ENCODE measurements around the gene PPP3CA.

PPP3CA gene

GRCh38 chr4:101175896-101176676 is 171.2 kb downstream of the PPP3CA start:
- Histone ChIP-seq H3K36me3 (no peaks in the 10 kb centered on the region), H3K4me3 (no peak overlapping the region), H3K9me3 (no peaks in the 10 kb centered on the region), H3K9ac (no peak overlapping the region), H3K27ac (no peak overlapping the region), H3K27me3 (no peaks in the 10 kb centered on the region), H3K4me2 (no peak overlapping the region), H3K4me1 (no peaks in the 10 kb centered on the region), H4K20me1 (0 out of 2 replicates have a peak, but pooled peaks cover 5% of the 10 kb centered on the region)
- TF ChIP-seq Cebpa-rat (IDR thresholded peaks at IDR 0.05), result no peak

GRCh38 chr4:101174679-101175345 is 172.5 kb downstream of the PPP3CA start:
- no peak for TF ChIP-seq Cebpa-rat (IDR thresholded peaks at IDR 0.05)
- Histone ChIP-seq H3K27me3 (no peaks in the 10 kb centered on the region), H3K4me2 (no peak overlapping the region), H3K9me3 (no peaks in the 10 kb centered on the region), H3K4me3 (no peak overlapping the region), H3K27ac (no peak overlapping the region), H3K36me3 (no peaks in the 10 kb centered on the region), H4K20me1 (0 out of 2 replicates have a peak, but pooled peaks cover 5% of the 10 kb centered on the region), H3K9ac (no peak overlapping the region), H3K4me1 (no peaks in the 10 kb centered on the region)

- Histone ChIP-seq H3K4me3 (no peak overlapping the region), H3K27me3 (no peaks in the 10 kb centered on the region), H3K36me3 (no peaks in the 10 kb centered on the region), H3K4me2 (no peak overlapping the region), H3K9ac (no peak overlapping the region), H3K4me1 (no peaks in the 10 kb centered on the region), H3K9me3 (no peaks in the 10 kb centered on the region), H4K20me1 (0 out of 2 replicates have a peak, but pooled peaks cover 4% of the 10 kb centered on the region), H3K27ac (no peak overlapping the region)
- no peak for TF ChIP-seq Cebpa-rat (IDR thresholded peaks at IDR 0.05)
These were observed 175.0 kb downstream of the PPP3CA start for GRCh38 chr4:101172369-101172768.

- Histone ChIP-seq H3K4me1 (no peaks in the 10 kb centered on the region), H4K20me1 (0 out of 2 replicates have a peak, but pooled peaks cover 4% of the 10 kb centered on the region), H3K4me2 (no peak overlapping the region)
These were observed 175.6 kb downstream of the PPP3CA start for GRCh38 chr4:101171747-101172146.

GRCh38 chr4:101169044-101170014 is 178.0 kb downstream of the PPP3CA start:
- Histone ChIP-seq H3K27ac (no peak overlapping the region), H3K4me3 (no peak overlapping the region), H3K36me3 (no peaks in the 10 kb centered on the region), H3K27me3 (no peaks in the 10 kb centered on the region), H3K9me3 (no peaks in the 10 kb centered on the region), H3K4me1 (no peaks in the 10 kb centered on the region), H3K9ac (no peak overlapping the region), H4K20me1 (0 out of 2 replicates have a peak, but pooled peaks cover 4% of the 10 kb centered on the region), H3K4me2 (no peak overlapping the region)
- TF ChIP-seq Cebpa-rat (IDR thresholded peaks at IDR 0.05), result no peak

More at GRCh38 chr4:101171747-101172146, 175.6 kb downstream of the PPP3CA start:
- Histone ChIP-seq H3K36me3 (no peaks in the 10 kb centered on the region), H3K27me3 (no peaks in the 10 kb centered on the region), H3K27ac (no peak overlapping the region), H3K9ac (no peak overlapping the region), H3K9me3 (no peaks in the 10 kb centered on the region), H3K4me3 (no peak overlapping the region)
- TF ChIP-seq Cebpa-rat (IDR thresholded peaks at IDR 0.05), result no peak

GRCh38 chr4:101163936-101164335 is 183.4 kb downstream of the PPP3CA start:
- H3K27me3 ChIP-seq, result no peaks in the 10 kb centered on the region
- H3K9ac ChIP-seq, result no peak overlapping the region
- H3K27ac ChIP-seq, result no peak overlapping the region
- H3K4me3 ChIP-seq, result no peak overlapping the region
- no peaks in the 10 kb centered on the region for H3K4me1 ChIP-seq
- H3K36me3 ChIP-seq, result no peaks in the 10 kb centered on the region
- no peaks in the 10 kb centered on the region for H3K9me3 ChIP-seq
- no peak for TF ChIP-seq Cebpa-rat (IDR thresholded peaks at IDR 0.05)
- no peak overlapping the region for H3K4me2 ChIP-seq
- 0 out of 2 replicates have a peak, but pooled peaks cover 4% of the 10 kb centered on the region for H4K20me1 ChIP-seq

- no peak overlapping the region for H3K4me2 ChIP-seq
- no peaks in the 10 kb centered on the region for H3K36me3 ChIP-seq
- H3K27me3 ChIP-seq, result no peaks in the 10 kb centered on the region
- TF ChIP-seq Cebpa-rat (IDR thresholded peaks at IDR 0.05), result no peak
- H3K4me1 ChIP-seq, result no peaks in the 10 kb centered on the region
- H3K27ac ChIP-seq, result no peak overlapping the region
- no peak overlapping the region for H3K9ac ChIP-seq
- H3K4me3 ChIP-seq, result no peak overlapping the region
- no peaks in the 10 kb centered on the region for H3K9me3 ChIP-seq
- 0 out of 2 replicates have a peak, but pooled peaks cover 4% of the 10 kb centered on the region for H4K20me1 ChIP-seq
These were observed 184.3 kb downstream of the PPP3CA start for GRCh38 chr4:101162990-101163380.

- H4K20me1 ChIP-seq, result no peaks in the 10 kb centered on the region
- no peak overlapping the region for H3K4me2 ChIP-seq
- H3K27me3 ChIP-seq, result no peaks in the 10 kb centered on the region
- no peaks in the 10 kb centered on the region for H3K9me3 ChIP-seq
- no peak overlapping the region for H3K9ac ChIP-seq
- TF ChIP-seq Cebpa-rat (IDR thresholded peaks at IDR 0.05), result no peak
- H3K27ac ChIP-seq, result no peak overlapping the region
- H3K4me3 ChIP-seq, result no peak overlapping the region
- no peaks in the 10 kb centered on the region for H3K36me3 ChIP-seq
- no peaks in the 10 kb centered on the region for H3K4me1 ChIP-seq
These were observed 186.3 kb downstream of the PPP3CA start for GRCh38 chr4:101160792-101161592.

- H3K4me1 ChIP-seq, result peaks cover 8% of the 10 kb centered on the region
- H3K4me2 ChIP-seq, result no peak overlapping the region
- no peak overlapping the region for H3K9ac ChIP-seq
- H3K36me3 ChIP-seq, result no peaks in the 10 kb centered on the region
- H3K9me3 ChIP-seq, result no peaks in the 10 kb centered on the region
- TF ChIP-seq Cebpa-rat (IDR thresholded peaks at IDR 0.05), result no peak
- H4K20me1 ChIP-seq, result no peaks in the 10 kb centered on the region
- H3K4me3 ChIP-seq, result no peak overlapping the region
- H3K27me3 ChIP-seq, result no peaks in the 10 kb centered on the region
- no peak overlapping the region for H3K27ac ChIP-seq
These were observed 188.8 kb downstream of the PPP3CA start for GRCh38 chr4:101158507-101158906.

Measured in BLaER1 (cell line).